OCI-LY3 (cell line): ENCODE measurements around the gene DNASE1L2.
A peak's percentile ranks its signal among the peaks of the same experiment; 100 is the strongest.

Experiments used
- H2AFZ ChIP-seq: fragments of 200-600, 300-600 bp; shearing (Covaris generic); 2 replicates; pipeline ENCODE4 v1.6.0; 2014; ENCODE audit warnings: antibody characterized with exemption, low read depth, low read length
- H3K27ac ChIP-seq: fragments of 200-600, 300-600 bp; sonication (generic); 2 replicates; pipeline ENCODE4 v1.5.1; 2014; ENCODE audit warnings: mild to moderate bottlenecking, low read length, moderate library complexity, mixed read lengths
- H3K27me3 ChIP-seq: fragments of 200-600, 300-600 bp; sonication (generic); 2 replicates; pipeline ENCODE4 v1.6.1; 2014; ENCODE audit warnings: low read depth, low read length, mixed read lengths
- H3K36me3 ChIP-seq: fragments of 200-600, 300-600 bp; sonication (generic); replicated peaks from 2 replicates; pipeline ENCODE3; 2014; ENCODE audit warnings: low read depth, low read length, mixed read lengths
- H3K4me1 ChIP-seq: fragments of 300-600, 200-600 bp; sonication (generic); 2 replicates; pipeline ENCODE4 v1.6.1; 2014; ENCODE audit warnings: low read length, mixed read lengths
- H3K4me2 ChIP-seq: fragments of 200-600, 300-600 bp; sonication (generic); 2 replicates; pipeline ENCODE4 v1.6.1; 2014; ENCODE audit warnings: low read length, mixed read lengths
- H3K4me3 ChIP-seq: fragments of 300-600, 200-600 bp; sonication (generic); 2 replicates; pipeline ENCODE4 v1.5.1; 2014; ENCODE audit warnings: antibody characterized with exemption, mild to moderate bottlenecking, low read length, moderate library complexity
- H3K79me2 ChIP-seq: fragments of 300-600, 200-600 bp; shearing (Covaris generic); 2 replicates; pipeline ENCODE4 v1.6.1; 2014; ENCODE audit warnings: mild to moderate bottlenecking, low read length, mixed read lengths
- H3K9ac ChIP-seq: fragments of 300-600, 200-600 bp; shearing (Covaris generic); 2 replicates; pipeline ENCODE4 v1.6.0; 2014; ENCODE audit warnings: mild to moderate bottlenecking, low read length, moderate library complexity
- H3K9me3 ChIP-seq: fragments of 200-600, 300-600 bp; shearing (Covaris generic); 2 replicates; pipeline ENCODE4 v1.6.1; 2014; ENCODE audit warnings: low read length, mixed read lengths; ENCODE audit not compliant: insufficient read depth
- H4K20me1 ChIP-seq: fragments of 200-600, 300-600 bp; sonication (generic); 2 replicates; pipeline ENCODE4 v1.6.1; 2016; ENCODE audit warnings: low read length, mixed read lengths; ENCODE audit not compliant: insufficient read depth
- CTCF ChIP-seq: fragments of 200-600, 300-600 bp; sonication (generic); IDR thresholded peaks from 2 replicates; pipeline ENCODE4 v1.5.1; 2014; ENCODE audit warnings: antibody characterized with exemption, low read length, low read depth
- EZH2phosphoT487 ChIP-seq: fragments of 200-600 bp; shearing (Covaris generic); IDR thresholded peaks from 2 replicates; pipeline ENCODE4 v1.6.1; 2018; ENCODE audit warnings: antibody characterized with exemption, mixed run types, low read depth

DNASE1L2 gene

GRCh38 chr16:2267913-2268666, 31.8 kb downstream of the DNASE1L2 start, which contains the start of gene RNPS1:
Gene RNPS1 (minus strand): TSS chr16:2268126. CDS start chr16:2264643, 3,483 bp downstream.
- no peaks in the 10 kb centered on the region for H3K27me3 ChIP-seq
- no peaks in the 10 kb centered on the region for H3K9me3 ChIP-seq
- H3K4me2 ChIP-seq: peak within 1 kb of the TSS; percentile 85
- H3K79me2 ChIP-seq: peaks cover 57% of the 10 kb centered on the region
- peaks cover 15% of the 10 kb centered on the region for H3K36me3 ChIP-seq
- TF ChIP-seq CTCF (no peak), EZH2phosphoT487 (no peak)
- H2AFZ ChIP-seq: peak within 1 kb of the TSS; percentile 98
- peaks cover 17% of the 10 kb centered on the region for H3K4me1 ChIP-seq
- H4K20me1 ChIP-seq: peaks cover 39% of the 10 kb centered on the region
- peak within 1 kb of the TSS; percentile 87 for H3K4me3 ChIP-seq
- peak within 1 kb of the TSS; percentile 86 for H3K27ac ChIP-seq
- peak within 1 kb of the TSS; percentile 84 for H3K9ac ChIP-seq

GRCh38 chr16:2270070-2270462, 33.8 kb downstream of the DNASE1L2 start:
- H3K9me3 ChIP-seq: no peaks in the 10 kb centered on the region
- no peak overlapping the region for H3K4me2 ChIP-seq
- H3K27ac ChIP-seq: no peak overlapping the region
- TF ChIP-seq CTCF (no peak), EZH2phosphoT487 (no peak)
- no peak overlapping the region for H3K4me3 ChIP-seq
- no peaks in the 10 kb centered on the region for H3K27me3 ChIP-seq
- peaks cover 5% of the 10 kb centered on the region for H3K36me3 ChIP-seq
- H3K4me1 ChIP-seq: peaks cover 17% of the 10 kb centered on the region
- peaks cover 37% of the 10 kb centered on the region for H3K79me2 ChIP-seq
- H2AFZ ChIP-seq: no peak overlapping the region
- H3K9ac ChIP-seq: no peak overlapping the region
- peaks cover 19% of the 10 kb centered on the region for H4K20me1 ChIP-seq

- Histone ChIP-seq H3K9ac (no peak overlapping the region), H3K36me3 (peaks cover 1% of the 10 kb centered on the region), H3K4me2 (no peak overlapping the region), H3K9me3 (no peaks in the 10 kb centered on the region), H3K27ac (no peak overlapping the region), H2AFZ (no peak overlapping the region), H3K27me3 (no peaks in the 10 kb centered on the region), H3K4me1 (peaks cover 15% of the 10 kb centered on the region), H3K4me3 (no peak overlapping the region), H4K20me1 (peaks cover 11% of the 10 kb centered on the region), H3K79me2 (peaks cover 29% of the 10 kb centered on the region)
- no peak for TF ChIP-seq EZH2phosphoT487
- TF ChIP-seq CTCF: no peak
Measured at GRCh38 chr16:2270588-2271470, 34.6 kb downstream of the DNASE1L2 start.
